AG09319 (cell line): Measurements from ENCODE around the gene CEP112.

Experiments
- DNase-seq: peaks from one replicate; pipeline ENCODE4 v3.0.0-alpha.2; 2010; ENCODE audit warnings: low read depth; ENCODE audit errors: extremely low read depth
- TF ChIP-seq, protein P1 (sequence below): IDR thresholded peaks from 2 replicates; pipeline ENCODE4 v1.5.1; 2011; ENCODE audit warnings: low read depth, mild to moderate bottlenecking, inconsistent platforms, low read length, moderate library complexity

CEP112 gene

GRCh38 chr17:65727246-65727645, 464.7 kb downstream of the CEP112 start:
- no peak for DNase-seq
- TF ChIP-seq, protein P1, sequence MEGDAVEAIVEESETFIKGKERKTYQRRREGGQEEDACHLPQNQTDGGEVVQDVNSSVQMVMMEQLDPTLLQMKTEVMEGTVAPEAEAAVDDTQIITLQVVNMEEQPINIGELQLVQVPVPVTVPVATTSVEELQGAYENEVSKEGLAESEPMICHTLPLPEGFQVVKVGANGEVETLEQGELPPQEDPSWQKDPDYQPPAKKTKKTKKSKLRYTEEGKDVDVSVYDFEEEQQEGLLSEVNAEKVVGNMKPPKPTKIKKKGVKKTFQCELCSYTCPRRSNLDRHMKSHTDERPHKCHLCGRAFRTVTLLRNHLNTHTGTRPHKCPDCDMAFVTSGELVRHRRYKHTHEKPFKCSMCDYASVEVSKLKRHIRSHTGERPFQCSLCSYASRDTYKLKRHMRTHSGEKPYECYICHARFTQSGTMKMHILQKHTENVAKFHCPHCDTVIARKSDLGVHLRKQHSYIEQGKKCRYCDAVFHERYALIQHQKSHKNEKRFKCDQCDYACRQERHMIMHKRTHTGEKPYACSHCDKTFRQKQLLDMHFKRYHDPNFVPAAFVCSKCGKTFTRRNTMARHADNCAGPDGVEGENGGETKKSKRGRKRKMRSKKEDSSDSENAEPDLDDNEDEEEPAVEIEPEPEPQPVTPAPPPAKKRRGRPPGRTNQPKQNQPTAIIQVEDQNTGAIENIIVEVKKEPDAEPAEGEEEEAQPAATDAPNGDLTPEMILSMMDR: no peak

DNA sequence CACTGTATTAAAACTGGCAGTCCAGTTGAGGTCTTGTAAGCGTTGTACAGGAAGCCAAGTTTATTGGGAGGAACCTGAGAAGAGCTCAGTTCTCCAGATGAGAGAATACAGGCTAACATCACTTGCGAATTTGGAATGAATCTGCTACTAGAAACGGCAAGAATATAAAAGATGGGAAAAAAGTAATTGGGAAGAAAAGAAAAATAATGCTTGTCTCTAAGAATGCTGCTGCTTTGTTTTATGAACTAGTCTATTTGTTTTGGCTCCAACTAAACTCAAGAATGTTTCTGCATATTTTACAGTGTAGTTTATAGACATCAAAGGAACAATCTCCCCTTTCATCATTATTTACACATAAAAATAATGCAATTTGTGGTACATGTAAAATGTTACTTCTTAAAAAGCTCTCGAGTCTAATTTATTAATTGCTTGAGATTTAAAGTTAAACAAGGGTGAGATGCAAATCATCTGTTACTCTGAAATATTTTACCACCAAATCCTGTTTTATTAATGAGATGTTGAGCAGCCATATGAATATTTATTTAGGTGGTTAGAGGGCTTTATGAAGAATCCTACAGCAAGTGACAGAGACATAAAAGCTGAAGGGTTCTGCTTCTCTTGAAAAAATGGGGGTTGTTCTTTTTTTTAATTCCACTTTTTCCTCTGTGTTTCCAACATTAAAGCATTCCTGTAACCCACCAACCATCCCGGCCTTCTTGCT, 468.3 kb downstream of the CEP112 start:
- no peak for DNase-seq
- TF ChIP-seq, protein P1: no peak

- TF ChIP-seq, protein P1: no peak
- no peak for DNase-seq
Measured at GRCh38 chr17:65718601-65719000, 473.3 kb downstream of the CEP112 start.

DNA sequence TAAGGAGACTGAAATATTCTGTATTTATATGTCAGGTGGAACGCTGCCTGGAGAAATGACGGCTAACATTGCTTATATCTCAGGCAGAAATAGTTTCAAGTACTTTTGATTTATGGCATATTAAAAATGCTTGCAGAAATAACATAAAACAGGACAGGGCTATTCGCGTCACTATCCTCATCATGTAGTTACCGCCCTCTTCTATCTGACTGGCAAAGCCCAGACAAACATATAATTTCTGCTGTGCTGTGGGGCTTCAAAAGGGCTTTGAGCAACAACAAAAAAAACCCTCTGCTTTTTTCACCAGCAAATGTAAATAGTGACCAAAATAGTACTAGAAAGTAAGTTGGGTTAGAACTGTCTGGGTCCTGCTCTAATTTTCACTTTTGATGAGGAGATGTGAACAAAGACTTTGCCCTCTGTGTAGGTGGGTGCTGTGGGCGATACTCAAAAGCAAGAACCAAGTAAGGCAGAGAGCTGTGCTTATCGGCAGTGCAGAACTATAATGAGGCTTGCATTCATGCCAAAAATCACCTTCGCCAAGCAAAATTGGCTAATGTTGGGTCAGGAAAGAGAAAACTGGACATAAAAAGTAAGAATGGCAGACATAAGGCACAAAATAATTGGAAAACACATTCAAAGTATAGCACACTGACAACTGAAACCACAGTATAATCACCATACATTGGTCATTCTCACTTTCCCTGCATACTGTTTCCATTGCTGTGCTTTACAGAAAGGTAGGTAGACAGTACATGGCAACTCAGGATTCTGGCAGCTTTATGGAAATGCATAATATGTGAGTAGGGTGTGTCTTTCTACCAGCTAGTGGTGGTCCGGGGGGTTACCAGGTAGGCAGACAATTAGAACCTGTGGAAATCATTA, 479.3 kb downstream of the CEP112 start:
- TF ChIP-seq, protein P1: no peak
- DNase-seq: no peak

DNA sequence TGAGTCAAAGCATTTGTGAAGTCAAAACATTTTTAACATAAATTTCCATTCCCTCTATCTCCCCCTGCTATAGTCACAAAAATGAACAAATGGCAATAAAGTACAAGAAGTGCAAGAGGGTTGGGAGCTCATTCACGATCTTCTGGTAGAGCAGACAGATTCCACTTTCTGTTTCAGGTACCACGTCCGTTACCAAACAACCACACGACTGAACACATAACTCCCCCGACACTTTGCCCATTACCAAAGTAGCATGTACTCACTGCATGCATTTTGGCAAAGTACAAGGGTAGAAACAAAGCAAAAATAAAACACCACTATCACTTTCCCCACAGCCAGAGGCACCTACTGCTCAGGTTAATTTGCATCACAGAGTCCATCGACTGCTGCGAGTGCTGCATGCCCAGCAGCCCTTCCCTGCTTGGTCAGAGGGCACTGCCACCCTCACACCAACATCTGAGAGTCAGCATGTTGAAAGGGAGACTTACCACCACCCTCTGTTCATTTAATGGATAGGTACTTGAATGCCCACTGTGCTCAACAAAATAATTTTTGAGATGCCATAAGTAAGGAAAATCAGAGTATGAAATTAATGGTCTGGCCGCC, 480.2 kb downstream of the CEP112 start:
- TF ChIP-seq, protein P1: no peak
- DNase-seq: no peak

- TF ChIP-seq, protein P1: no peak
- no peak for DNase-seq
Measured at GRCh38 chr17:65707780-65708179, 484.2 kb downstream of the CEP112 start.

- TF ChIP-seq, protein P1: no peak
Measured at GRCh38 chr17:65704731-65705130, 487.2 kb downstream of the CEP112 start.

More at GRCh38 chr17:65704731-65705130, 487.2 kb downstream of the CEP112 start:
- DNase-seq: no peak
